Kidney capillary endothelial cell (primary cell): ENCODE results near the gene YARS2.
"Not testable (repeated sequence)": the region's sequence is repeated elsewhere in the genome, so short reads cannot be mapped to it uniquely, and the experiment has no call there.

Source experiments
- DNase-seq: peaks from one replicate; pipeline ENCODE4 v3.0.0-alpha.2; 2018; ENCODE audit warnings: low spot score

The YARS2 gene

DNA sequence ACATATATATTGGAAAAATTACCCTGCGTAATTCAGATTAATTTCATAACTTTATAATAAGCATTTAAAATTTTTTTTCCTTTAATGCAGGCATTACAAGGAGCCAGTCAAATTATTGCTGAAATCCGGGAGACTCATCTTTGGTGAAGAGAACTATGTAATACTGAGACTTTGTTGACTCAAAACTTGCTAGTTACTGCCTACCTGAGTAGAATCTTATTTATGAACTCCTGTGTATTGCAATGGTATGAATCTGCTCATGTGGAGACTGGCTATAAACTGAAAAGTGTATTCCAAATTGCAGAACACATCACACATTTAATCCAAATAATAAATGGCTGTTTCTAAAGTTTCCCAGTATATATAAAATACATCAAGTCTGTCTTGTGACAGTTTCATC lies 12.4 kb downstream of the YARS2 start:
- DNase-seq: no peak

DNA sequence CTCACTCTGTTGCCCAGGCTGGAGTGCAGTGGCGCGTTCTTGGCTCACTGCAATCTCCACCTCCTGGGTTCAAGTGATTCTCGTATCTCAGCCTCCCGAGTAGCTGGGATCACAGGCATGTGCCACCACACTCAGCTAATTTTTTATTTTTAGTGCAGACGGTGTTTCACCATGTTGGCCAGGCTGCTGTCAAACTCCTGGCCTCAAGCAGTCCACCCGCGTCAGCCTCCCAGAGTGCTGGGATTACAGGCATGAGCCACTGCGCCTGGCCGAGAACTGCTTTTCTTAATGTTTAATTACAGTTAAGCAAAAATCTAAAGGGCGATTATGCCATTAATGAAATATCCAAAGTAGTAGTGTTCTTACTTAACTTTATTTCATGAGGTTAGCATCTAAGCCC lies 13.6 kb downstream of the YARS2 start:
- no peak for DNase-seq

GRCh38 chr12:32739279-32739678 lies 16.4 kb downstream of the YARS2 start:
- no peak for DNase-seq

DNA sequence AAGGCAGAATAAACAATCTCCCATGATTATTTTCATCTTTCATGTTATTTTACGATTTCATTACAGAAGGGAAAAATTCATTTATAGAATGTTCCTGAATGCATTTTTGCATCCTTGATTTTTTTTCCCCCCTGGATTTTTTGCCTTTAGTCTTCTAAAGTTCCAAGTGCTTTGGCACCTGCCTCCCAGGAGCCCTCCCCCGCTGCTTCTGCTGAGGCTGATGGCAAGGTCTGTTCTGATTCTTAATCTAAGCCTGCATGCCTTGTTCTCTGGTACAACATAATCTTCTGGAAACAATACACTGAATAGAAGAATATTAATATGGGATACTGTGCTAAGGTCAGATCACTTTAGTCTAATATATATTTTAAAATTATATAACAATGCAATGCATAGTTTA lies 18.0 kb downstream of the YARS2 start:
- no peak for DNase-seq

DNA sequence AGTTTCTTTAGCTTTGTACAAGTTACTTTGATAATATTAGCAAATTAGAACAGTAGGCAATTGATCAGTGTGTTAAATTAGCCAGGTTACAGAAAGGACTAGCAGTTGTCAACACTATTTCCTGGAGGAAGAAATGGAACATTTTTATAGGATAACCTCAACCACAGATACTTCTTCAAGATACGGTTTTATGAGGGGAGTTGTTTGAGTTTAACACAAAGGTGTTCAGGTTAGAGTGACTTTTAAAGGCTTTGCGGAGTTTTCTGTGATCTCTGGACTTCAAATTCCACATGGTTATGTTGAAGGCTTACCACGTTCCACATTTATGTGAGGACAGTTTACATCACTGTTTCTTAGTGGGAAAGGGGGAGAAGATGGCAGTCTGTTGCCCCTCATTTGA lies 19.3 kb downstream of the YARS2 start:
- no peak for DNase-seq

DNA sequence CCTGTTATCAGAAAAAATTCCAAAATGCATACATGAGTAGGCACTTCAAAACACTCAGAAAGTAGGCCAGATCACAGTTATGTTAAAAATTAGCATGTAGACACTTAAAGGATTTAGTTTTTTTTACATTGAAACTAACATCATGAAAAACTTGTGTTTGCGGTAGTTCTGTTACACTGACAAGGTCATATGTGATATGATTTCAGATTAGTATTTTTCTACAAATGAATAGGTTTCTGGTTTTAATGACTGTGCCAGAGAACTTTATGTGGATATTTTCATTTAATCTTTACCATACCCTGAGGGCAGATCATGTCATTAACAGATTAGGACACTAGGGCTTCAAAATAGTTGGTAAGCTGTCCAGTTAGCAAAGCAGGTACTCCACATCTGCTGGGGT lies 20.7 kb downstream of the YARS2 start:
- DNase-seq: no peak

DNA sequence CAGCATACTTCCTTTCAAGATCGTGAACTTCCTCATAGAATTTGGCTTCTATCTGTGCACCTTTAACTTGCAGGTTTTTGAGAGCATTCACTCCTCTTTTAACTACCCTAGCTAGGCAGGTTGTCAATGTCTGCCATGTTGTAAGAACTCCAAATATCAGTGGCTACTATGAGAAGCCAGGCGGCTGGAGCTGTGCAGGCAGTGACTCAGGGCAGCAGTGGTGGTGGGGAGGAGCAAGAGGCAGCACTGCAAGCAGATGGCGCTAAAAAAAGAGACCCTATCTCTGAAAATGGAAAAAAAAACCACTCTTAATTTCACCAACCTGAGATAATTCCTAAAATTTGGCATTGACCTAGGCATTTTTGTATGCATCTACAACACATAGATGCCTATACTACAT lies 28.5 kb downstream of the YARS2 start:
- DNase-seq: no peak

DNA sequence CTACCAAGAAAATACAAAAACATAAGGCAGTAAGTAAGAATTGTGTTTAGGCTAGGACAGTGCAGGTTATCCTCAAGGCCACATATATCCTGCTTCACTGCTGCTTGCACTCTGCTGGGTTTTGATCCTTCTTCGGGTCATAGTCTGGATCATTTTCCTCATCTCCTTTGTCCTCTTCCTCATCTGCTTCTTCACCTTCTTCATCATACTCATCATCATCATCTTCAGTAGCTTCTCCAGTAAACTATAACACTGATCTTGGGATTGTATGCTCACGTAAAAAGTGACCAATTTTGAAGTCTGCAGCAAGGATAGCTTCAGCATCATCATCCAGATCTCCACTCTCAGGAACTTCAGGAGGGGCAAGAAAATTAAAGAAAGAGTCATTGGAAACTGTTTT lies 29.4 kb downstream of the YARS2 start:
- DNase-seq: no peak

DNA sequence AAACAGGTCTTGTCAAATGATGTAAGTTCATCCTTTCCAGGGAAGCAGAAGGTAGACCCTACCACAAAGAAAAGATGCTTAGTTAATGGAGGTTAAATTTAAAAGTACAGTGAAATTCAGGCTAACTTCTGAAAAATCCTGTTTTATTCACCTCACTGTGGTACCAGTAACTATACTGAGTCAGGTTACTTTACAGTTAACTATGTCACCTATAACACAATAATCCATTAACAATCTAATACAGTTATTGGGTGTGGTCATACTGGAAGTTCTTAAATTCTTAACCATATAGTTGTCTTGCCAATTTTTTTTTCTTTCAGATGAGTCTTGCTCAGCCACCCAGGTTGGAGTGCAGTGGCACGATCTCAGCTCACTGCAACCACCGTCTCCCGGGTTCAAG lies 30.4 kb downstream of the YARS2 start:
- DNase-seq: not testable (repeated sequence)

DNA sequence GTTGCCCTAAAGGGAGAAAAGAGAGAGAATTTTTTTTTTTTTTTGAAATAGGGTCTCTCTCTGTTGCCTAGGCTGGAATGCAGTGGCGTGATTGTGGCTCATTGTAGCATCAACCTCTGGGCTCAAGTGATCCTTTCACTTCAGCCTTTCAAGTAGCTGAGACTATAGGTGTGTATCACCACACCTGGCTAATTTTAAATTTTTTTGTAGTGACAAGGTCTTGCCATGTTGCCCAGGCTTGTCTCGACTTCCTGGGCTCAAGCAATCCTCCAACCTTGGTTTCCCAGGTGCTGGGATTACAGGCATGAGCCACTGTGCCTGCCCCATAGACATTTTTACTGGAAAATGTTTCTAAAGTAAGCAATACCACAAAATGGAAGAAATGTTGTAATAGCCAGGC lies 36.8 kb downstream of the YARS2 start:
- DNase-seq: no peak

GRCh38 chr12:32714772-32715171 lies 40.9 kb downstream of the YARS2 start:
- DNase-seq: no peak

GRCh38 chr12:32708926-32709325 lies 46.8 kb downstream of the YARS2 start:
- DNase-seq: no peak

- DNase-seq: no peak
Measured at GRCh38 chr12:32706335-32707024, 49.2 kb downstream of the YARS2 start.

- no peak for DNase-seq
Measured at GRCh38 chr12:32705783-32706182, 49.9 kb downstream of the YARS2 start.

GRCh38 chr12:32702946-32703345 lies 52.8 kb downstream of the YARS2 start:
- no peak for DNase-seq

DNA sequence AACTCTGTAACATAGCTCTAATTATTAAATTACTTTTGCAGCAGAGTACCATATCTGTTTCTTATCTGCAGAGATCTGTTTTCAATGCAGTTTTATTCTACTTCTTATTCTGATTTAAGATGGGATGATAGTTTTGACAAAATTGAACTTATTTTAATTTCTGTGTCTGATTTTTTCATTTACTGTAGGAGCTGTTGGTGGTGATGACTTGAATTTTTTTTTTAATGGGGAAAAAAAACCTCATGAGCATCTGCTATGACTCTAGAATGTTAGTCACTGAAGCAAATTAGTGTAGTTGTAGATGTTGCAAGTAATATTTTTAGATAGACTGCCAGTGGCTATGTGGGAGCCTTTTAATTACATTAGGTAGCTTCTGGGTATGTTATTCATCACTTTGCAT lies 53.2 kb downstream of the YARS2 start:
- no peak for DNase-seq

GRCh38 chr12:32699437-32699836 lies 56.3 kb downstream of the YARS2 start:
- DNase-seq: not testable (repeated sequence)

DNA sequence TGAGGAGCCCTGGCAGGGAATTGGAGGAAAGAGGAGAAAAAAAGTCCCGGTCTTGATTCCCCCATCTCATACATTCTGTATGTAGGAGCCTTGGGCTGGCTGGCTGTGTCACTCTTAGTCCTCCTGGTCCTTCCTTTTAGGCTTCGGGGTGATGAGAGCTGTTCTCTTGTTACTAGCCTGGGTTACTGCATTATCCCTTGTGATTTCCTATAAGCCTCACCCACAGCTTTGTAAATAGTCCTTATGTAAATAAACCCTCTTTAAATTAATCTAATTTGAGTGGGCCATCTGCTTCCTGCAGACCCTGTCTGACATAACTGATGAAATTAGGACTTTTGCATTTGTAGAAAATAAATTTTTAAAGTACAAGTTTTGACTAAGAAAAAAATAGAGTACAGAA lies 57.4 kb downstream of the YARS2 start:
- no peak for DNase-seq

GRCh38 chr12:32697445-32697844 lies 58.3 kb downstream of the YARS2 start:
- no peak for DNase-seq
